ENCODE data around the gene MC1R.

GRCh38 chr16:89934611-89935553 lies 16.2 kb downstream of the MC1R start:
- TF ChIP-seq CTCF (conservative IDR thresholded peaks at IDR 0.05), result no peak
- no peak for TF ChIP-seq ZFX (IDR thresholded peaks at IDR 0.05)
